DOHH2 (cell line): ENCODE results near the gene BET1L.

Source experiments
- CTCF ChIP-seq: fragments of 200-600 bp; sonication (generic); IDR thresholded peaks from one replicate; pipeline ENCODE4 v1.5.1; 2014; ENCODE audit warnings: antibody characterized with exemption, mild to moderate bottlenecking, low read depth, low read length; ENCODE audit not compliant: poor library complexity, severe bottlenecking
- EZH2phosphoT487 ChIP-seq: fragments of 200-600 bp; sonication (generic); IDR thresholded peaks from 2 replicates; pipeline ENCODE4 v1.6.1; 2017; ENCODE audit warnings: borderline replicate concordance, mild to moderate bottlenecking, antibody characterized with exemption, low read length, moderate library complexity, mixed read lengths

GRCh38 chr11:217704-218103, 10.5 kb upstream of the BET1L start:
- TF ChIP-seq CTCF (no peak), EZH2phosphoT487 (no peak)
